GM06990 (cell line): ENCODE data around the gene POU2AF3.

Experiments used
- DNase-seq: peaks from one replicate; pipeline ENCODE4 v3.0.0-alpha.2; 2011; ENCODE audit not compliant: insufficient read length; ENCODE audit errors: extremely low read depth
- H3K27me3 ChIP-seq: replicated peaks from 2 replicates; pipeline ENCODE4 v1.6.0; 2011; ENCODE audit warnings: low read length; ENCODE audit not compliant: control insufficient read depth, insufficient read depth
- H3K36me3 ChIP-seq: 2 replicates; pipeline ENCODE4 v1.5.1; 2011; ENCODE audit warnings: low read length; ENCODE audit not compliant: control insufficient read depth, insufficient read depth
- H3K4me3 ChIP-seq: replicated peaks from 2 replicates; pipeline ENCODE4 v1.5.1; 2011; ENCODE audit warnings: low read depth, mild to moderate bottlenecking, control low read depth, low read length
- TF ChIP-seq, protein P1 (sequence below): IDR thresholded peaks from 2 replicates; pipeline ENCODE4 v1.5.1; 2011; ENCODE audit warnings: low read length, control low read depth, mild to moderate bottlenecking, inconsistent platforms; ENCODE audit not compliant: insufficient read depth, poor library complexity, severe bottlenecking

Gene POU2AF3

DNA sequence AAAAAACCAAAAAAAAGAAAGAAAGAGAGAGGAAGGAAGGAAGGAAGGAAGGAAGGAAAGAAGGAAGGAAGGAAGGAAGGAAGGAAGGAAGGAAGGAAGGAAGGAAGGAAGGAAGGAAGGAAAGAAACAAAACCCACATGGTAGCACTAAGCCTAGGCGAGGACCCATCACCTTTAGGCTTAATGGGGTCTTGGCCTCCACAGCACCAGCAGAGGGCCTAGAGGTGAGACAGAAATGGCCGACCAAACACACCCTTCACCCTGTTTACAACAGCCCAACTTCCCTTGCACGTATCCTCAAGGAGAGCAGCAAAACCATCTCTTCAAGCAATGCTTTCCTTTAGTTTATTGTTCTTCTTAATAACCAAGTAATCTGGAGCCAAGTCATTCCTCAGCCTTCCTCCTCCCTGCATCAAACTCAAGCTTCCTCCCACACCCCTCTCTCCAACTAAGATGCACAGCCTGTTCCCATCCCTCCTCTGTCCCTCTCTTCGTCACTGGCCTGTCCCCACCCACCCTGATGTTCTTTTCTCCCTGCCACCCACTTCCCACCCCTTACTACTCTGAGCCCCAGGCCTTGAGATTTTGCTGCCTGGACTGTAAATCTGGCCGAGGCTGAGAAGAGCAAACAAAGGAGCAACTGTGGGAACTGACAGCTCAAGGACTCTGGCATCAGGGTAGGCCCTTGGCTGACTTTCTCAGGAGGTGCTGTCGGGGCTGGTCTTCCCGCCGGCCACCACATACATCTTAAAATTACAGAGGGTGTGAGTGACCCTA lies 54.8 kb downstream of the POU2AF3 start:
- DNase-seq, result no peak
- TF ChIP-seq, protein P1, sequence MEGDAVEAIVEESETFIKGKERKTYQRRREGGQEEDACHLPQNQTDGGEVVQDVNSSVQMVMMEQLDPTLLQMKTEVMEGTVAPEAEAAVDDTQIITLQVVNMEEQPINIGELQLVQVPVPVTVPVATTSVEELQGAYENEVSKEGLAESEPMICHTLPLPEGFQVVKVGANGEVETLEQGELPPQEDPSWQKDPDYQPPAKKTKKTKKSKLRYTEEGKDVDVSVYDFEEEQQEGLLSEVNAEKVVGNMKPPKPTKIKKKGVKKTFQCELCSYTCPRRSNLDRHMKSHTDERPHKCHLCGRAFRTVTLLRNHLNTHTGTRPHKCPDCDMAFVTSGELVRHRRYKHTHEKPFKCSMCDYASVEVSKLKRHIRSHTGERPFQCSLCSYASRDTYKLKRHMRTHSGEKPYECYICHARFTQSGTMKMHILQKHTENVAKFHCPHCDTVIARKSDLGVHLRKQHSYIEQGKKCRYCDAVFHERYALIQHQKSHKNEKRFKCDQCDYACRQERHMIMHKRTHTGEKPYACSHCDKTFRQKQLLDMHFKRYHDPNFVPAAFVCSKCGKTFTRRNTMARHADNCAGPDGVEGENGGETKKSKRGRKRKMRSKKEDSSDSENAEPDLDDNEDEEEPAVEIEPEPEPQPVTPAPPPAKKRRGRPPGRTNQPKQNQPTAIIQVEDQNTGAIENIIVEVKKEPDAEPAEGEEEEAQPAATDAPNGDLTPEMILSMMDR, result no peak
- Histone ChIP-seq H3K4me3 (no peak overlapping the region), H3K27me3 (no peaks in the 10 kb centered on the region), H3K36me3 (peaks cover 49% of the 10 kb centered on the region)

DNA sequence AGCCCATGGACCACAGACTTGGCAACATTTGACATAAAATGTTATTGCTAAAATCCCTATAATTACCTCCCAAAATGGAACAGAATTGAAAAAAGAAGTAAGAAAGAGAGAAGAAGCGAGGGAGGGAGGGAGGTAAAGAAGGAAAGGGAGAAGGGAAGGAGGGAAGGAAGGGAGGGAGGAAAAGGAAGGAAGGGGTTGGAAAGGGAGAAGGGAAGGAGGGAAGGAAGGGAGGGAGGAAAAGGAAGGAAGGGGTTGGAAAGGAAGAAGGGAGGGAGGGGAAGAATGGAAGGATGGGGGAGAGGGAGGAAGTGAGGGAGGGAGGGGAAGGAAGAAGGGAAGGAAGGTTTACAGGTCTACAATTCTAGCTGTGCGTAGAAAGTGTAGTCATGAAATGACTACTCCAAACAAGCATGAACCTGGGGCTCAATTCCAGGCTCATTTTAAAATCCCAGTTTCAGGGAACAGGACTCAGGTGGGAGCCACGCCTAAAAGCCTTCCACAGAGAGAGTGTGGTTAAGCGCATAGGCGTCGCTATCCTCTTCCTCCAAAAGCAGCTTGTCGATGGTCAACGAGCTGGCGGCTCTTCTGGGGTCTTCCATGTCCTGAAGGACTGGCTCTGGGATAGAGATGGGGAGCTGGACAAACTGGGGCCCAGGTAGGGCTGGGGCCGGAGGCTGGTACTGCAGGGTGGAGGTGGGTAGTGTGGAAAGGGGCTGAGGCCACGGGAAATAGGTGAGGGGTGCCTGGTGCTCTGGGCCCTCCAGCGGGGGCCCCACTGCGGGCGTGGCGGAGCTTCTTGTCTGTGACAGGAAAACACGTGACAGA lies 55.6 kb downstream of the POU2AF3 start:
- Histone ChIP-seq H3K4me3 (no peak overlapping the region), H3K36me3 (peaks cover 57% of the 10 kb centered on the region), H3K27me3 (no peaks in the 10 kb centered on the region)
- DNase-seq, result no peak
- TF ChIP-seq, protein P1, result no peak

- Histone ChIP-seq H3K4me3 (no peak overlapping the region), H3K27me3 (no peaks in the 10 kb centered on the region), H3K36me3 (peaks cover 59% of the 10 kb centered on the region)
- TF ChIP-seq, protein P1, result no peak
- no peak for DNase-seq
These were observed 56.2 kb downstream of the POU2AF3 start for GRCh38 chr11:111354601-111354891.

GRCh38 chr11:111355101-111355500 lies 56.8 kb downstream of the POU2AF3 start:
- no peaks in the 10 kb centered on the region for H3K27me3 ChIP-seq
- peaks cover 61% of the 10 kb centered on the region for H3K36me3 ChIP-seq
- TF ChIP-seq, protein P1, result no peak
- DNase-seq, result no peak
- no peak overlapping the region for H3K4me3 ChIP-seq

DNA sequence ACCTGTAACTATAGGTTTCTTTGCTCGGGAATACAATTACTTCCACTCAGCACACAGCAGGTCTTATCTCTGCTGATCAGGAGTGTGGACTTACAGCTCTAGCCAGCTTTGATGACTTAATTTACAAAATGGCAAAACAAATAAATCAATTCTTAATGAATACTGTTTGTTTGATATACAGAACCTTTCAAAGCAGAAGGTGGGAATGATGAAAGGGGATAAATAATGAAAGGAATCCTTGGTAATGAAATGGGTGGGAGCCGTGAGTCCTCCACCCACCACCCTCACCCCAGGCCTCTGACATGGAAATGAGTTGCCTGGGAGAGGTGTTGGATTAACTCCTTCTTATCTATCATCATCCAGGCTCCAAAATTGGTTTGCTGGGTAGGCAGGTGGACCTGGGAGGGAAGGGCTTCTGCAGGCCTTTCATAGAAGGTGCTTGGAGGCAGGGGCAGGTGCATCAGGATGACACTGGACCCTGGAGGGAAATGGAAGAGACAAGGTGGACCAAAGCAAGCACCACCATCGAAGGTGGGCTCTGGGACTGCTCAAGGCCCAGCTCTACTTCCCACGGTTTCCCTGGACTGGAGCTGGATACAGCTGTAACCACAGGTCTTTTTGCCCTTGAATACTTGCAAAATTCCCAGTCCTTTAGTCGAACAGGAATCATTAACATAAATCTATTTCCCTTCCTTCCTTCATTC lies 57.8 kb downstream of the POU2AF3 start:
- peaks cover 65% of the 10 kb centered on the region for H3K36me3 ChIP-seq

More for the DNA sequence above, 57.8 kb downstream of the POU2AF3 start:
- DNase-seq, result no peak
- Histone ChIP-seq H3K27me3 (no peaks in the 10 kb centered on the region), H3K4me3 (no peak overlapping the region)
- TF ChIP-seq, protein P1, result no peak
